HepG2 (cell line): ENCODE results near the gene ZNF844. TPM values are rescaled to one million over a fixed set of nuclear protein-coding genes. Genes with fewer than 3 reads are reported as not detected.

Experiments used
- CEBPB ChIP-seq: IDR thresholded peaks from 2 replicates; pipeline ENCODE4 v1.6.1; 2011; ENCODE audit warnings: low read depth, low read length, improper control_type of control experiment, borderline replicate concordance
- ESRRA ChIP-seq: sonication (generic); formaldehyde crosslinking; IDR thresholded peaks from 2 replicates; pipeline ENCODE4 v1.5.1; 2020; ENCODE audit warnings: mild to moderate bottlenecking, low read depth, missing genetic modification reagents
- HOXA5 ChIP-seq: sonication (generic); formaldehyde crosslinking; IDR thresholded peaks from 2 replicates; pipeline ENCODE4 v1.4.0; 2020; ENCODE audit warnings: missing genetic modification reagents
- HOXA7 ChIP-seq: sonication (generic); formaldehyde crosslinking; IDR thresholded peaks from 2 replicates; pipeline ENCODE4 v1.8.1; 2022; ENCODE audit warnings: mild to moderate bottlenecking, missing genetic modification reagents, moderate library complexity
- POLR2G ChIP-seq: fragments of 200-400 bp; formaldehyde crosslinking; IDR thresholded peaks from 2 replicates; pipeline ENCODE4 v1.6.1; 2018; ENCODE audit warnings: mild to moderate bottlenecking, low read depth, low read length, moderate library complexity
- RARG ChIP-seq: sonication (generic); formaldehyde crosslinking; IDR thresholded peaks from 2 replicates; pipeline ENCODE4 v1.4.0; 2020; ENCODE audit warnings: low read depth, mild to moderate bottlenecking, missing genetic modification reagents
- ZBTB1 ChIP-seq: sonication (generic); formaldehyde crosslinking; IDR thresholded peaks from 2 replicates; pipeline ENCODE4 v1.4.0; 2020; ENCODE audit warnings: missing genetic modification reagents, borderline replicate concordance
- ZEB1 ChIP-seq: IDR thresholded peaks from 2 replicates; pipeline ENCODE4 v1.6.1; 2012; ENCODE audit warnings: mild to moderate bottlenecking, low read depth, inconsistent platforms; ENCODE audit not compliant: insufficient replicate concordance
- ZNF136 ChIP-seq: sonication (generic); formaldehyde crosslinking; IDR thresholded peaks from 2 replicates; pipeline ENCODE4 v1.8.1; 2022; ENCODE audit warnings: low read depth, mild to moderate bottlenecking, moderate library complexity, missing genetic modification reagents
- ZNF251 ChIP-seq: sonication (generic); formaldehyde crosslinking; IDR thresholded peaks from 2 replicates; pipeline ENCODE4 v1.9.0; 2021; ENCODE audit warnings: mild to moderate bottlenecking, missing genetic modification reagents
- ZNF331 ChIP-seq: sonication (generic); formaldehyde crosslinking; IDR thresholded peaks from 2 replicates; pipeline ENCODE4 v1.4.0; 2020; ENCODE audit warnings: missing genetic modification reagents
- ZNF709 ChIP-seq: sonication (generic); formaldehyde crosslinking; IDR thresholded peaks from 2 replicates; pipeline ENCODE4 v1.5.0; 2020; ENCODE audit warnings: mild to moderate bottlenecking, missing genetic modification reagents
- polyA plus RNA-seq, 8 experiments: library from polyadenylated mRNA; depleted of rRNA in 3 of 8; stranded (reverse) in 7 of 8; unstranded in 1 of 8; fragments of >200 nt; fragmentation: Illumina TruSeq in 4 of 8; extraction: Trizol in 4 of 8; gene quantifications; 2 replicates each; pipeline versions ENCODE4 v1.2.1 to v1.2.3, GENCODE V29; 2011 to 2016; ENCODE audit warnings: low read depth in 4 of 8, missing spikeins in 1 of 8, mixed read lengths in 1 of 8; ENCODE audit not compliant: insufficient read depth in 1 of 8
- total RNA-seq, 5 experiments: library from RNA; depleted of rRNA; stranded (reverse); fragments of >200 nt; fragmentation: Illumina TruSeq; extraction: Trizol; gene quantifications; 2 replicates each; pipeline ENCODE4 v1.2.3, GENCODE V29; 2016; ENCODE audit warnings: low read depth in 1 of 5
- TF ChIP-seq, protein P1 (sequence below): IDR thresholded peaks from 2 replicates; pipeline ENCODE4 v1.4.0; 2020; ENCODE audit warnings: mild to moderate bottlenecking, missing genetic modification reagents
- TF ChIP-seq, protein P2 (sequence below): IDR thresholded peaks from 2 replicates; pipeline ENCODE4 v1.6.1; 2016; ENCODE audit warnings: low read depth
- TF ChIP-seq, protein P3 (sequence below), 2 experiments: fragments of 450-650 bp in 1 of 2; sonication (generic) in 1 of 2; formaldehyde crosslinking; IDR thresholded peaks; 2 replicates each; pipeline versions ENCODE4 v1.5.0 to v1.8.0; 2020 to 2022; ENCODE audit warnings: mild to moderate bottlenecking in 1 of 2, missing genetic modification reagents in 1 of 2
- TF ChIP-seq, protein P4 (sequence below): sonication (generic); formaldehyde crosslinking; IDR thresholded peaks from 2 replicates; pipeline ENCODE4 v1.5.1; 2020; ENCODE audit warnings: mild to moderate bottlenecking, missing genetic modification reagents, borderline replicate concordance

Gene ZNF844
- total and polyA plus RNA-seq, 2 of the 13 experiments (the other 11 are each of a cell fraction or from before 2014, with no cell fraction given) = 1.0 to 3.2 TPM

DNA sequence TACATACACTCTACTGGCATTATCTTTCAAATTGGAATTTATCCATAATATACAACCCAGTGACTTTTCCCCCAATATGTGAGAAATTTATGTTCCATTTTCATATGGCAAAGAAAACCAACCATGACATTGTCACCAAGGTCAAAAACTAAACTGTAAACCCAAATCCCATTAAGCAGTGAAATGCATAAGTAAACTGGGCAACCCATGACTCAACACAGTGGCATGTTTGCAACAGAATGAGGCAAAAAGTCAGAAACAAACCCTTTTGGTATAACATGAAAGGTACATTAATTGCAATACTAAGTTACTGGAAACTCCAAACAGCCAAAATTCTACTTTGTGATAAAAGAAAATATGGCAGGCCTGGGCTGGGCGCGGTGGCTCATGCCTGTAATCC, 16.7 kb upstream of the ZNF844 start (continued):
- TF ChIP-seq RARG (CRISPR knock-in tag) (no peak), ZNF331 (no peak), ZNF709 (CRISPR knock-in tag) (no peak), CEBPB (peak; percentile 57; the same call in 1 of the 2 replicates), ZNF251 (no peak), ZBTB1 (no peak), ZNF136 (CRISPR knock-in tag) (no peak), HOXA5 (CRISPR knock-in tag) (no peak), ZEB1 (no peak), POLR2G (no peak), HOXA7 (CRISPR knock-in tag) (no peak), ESRRA (CRISPR knock-in tag) (peak; percentile 92)
- TF ChIP-seq, protein P1, sequence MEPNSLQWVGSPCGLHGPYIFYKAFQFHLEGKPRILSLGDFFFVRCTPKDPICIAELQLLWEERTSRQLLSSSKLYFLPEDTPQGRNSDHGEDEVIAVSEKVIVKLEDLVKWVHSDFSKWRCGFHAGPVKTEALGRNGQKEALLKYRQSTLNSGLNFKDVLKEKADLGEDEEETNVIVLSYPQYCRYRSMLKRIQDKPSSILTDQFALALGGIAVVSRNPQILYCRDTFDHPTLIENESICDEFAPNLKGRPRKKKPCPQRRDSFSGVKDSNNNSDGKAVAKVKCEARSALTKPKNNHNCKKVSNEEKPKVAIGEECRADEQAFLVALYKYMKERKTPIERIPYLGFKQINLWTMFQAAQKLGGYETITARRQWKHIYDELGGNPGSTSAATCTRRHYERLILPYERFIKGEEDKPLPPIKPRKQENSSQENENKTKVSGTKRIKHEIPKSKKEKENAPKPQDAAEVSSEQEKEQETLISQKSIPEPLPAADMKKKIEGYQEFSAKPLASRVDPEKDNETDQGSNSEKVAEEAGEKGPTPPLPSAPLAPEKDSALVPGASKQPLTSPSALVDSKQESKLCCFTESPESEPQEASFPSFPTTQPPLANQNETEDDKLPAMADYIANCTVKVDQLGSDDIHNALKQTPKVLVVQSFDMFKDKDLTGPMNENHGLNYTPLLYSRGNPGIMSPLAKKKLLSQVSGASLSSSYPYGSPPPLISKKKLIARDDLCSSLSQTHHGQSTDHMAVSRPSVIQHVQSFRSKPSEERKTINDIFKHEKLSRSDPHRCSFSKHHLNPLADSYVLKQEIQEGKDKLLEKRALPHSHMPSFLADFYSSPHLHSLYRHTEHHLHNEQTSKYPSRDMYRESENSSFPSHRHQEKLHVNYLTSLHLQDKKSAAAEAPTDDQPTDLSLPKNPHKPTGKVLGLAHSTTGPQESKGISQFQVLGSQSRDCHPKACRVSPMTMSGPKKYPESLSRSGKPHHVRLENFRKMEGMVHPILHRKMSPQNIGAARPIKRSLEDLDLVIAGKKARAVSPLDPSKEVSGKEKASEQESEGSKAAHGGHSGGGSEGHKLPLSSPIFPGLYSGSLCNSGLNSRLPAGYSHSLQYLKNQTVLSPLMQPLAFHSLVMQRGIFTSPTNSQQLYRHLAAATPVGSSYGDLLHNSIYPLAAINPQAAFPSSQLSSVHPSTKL = peak; percentile 76
- TF ChIP-seq, protein P2, sequence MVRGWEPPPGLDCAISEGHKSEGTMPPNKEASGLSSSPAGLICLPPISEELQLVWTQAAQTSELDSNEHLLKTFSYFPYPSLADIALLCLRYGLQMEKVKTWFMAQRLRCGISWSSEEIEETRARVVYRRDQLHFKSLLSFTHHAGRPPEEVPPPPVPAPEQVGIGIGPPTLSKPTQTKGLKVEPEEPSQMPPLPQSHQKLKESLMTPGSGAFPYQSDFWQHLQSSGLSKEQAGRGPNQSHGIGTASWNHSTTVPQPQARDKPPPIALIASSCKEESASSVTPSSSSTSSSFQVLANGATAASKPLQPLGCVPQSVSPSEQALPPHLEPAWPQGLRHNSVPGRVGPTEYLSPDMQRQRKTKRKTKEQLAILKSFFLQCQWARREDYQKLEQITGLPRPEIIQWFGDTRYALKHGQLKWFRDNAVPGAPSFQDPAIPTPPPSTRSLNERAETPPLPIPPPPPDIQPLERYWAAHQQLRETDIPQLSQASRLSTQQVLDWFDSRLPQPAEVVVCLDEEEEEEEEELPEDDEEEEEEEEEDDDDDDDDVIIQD (CRISPR knock-in tag) = peak; percentile 80; the same call in 1 of the 2 replicates
- TF ChIP-seq, protein P3, sequence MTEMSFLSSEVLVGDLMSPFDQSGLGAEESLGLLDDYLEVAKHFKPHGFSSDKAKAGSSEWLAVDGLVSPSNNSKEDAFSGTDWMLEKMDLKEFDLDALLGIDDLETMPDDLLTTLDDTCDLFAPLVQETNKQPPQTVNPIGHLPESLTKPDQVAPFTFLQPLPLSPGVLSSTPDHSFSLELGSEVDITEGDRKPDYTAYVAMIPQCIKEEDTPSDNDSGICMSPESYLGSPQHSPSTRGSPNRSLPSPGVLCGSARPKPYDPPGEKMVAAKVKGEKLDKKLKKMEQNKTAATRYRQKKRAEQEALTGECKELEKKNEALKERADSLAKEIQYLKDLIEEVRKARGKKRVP (CRISPR knock-in tag; IDR thresholded peaks at IDR 0.05) = peak in 1 of 2 experiments; percentile 91; a peak in 2 of 4 replicates
- TF ChIP-seq, protein P4, sequence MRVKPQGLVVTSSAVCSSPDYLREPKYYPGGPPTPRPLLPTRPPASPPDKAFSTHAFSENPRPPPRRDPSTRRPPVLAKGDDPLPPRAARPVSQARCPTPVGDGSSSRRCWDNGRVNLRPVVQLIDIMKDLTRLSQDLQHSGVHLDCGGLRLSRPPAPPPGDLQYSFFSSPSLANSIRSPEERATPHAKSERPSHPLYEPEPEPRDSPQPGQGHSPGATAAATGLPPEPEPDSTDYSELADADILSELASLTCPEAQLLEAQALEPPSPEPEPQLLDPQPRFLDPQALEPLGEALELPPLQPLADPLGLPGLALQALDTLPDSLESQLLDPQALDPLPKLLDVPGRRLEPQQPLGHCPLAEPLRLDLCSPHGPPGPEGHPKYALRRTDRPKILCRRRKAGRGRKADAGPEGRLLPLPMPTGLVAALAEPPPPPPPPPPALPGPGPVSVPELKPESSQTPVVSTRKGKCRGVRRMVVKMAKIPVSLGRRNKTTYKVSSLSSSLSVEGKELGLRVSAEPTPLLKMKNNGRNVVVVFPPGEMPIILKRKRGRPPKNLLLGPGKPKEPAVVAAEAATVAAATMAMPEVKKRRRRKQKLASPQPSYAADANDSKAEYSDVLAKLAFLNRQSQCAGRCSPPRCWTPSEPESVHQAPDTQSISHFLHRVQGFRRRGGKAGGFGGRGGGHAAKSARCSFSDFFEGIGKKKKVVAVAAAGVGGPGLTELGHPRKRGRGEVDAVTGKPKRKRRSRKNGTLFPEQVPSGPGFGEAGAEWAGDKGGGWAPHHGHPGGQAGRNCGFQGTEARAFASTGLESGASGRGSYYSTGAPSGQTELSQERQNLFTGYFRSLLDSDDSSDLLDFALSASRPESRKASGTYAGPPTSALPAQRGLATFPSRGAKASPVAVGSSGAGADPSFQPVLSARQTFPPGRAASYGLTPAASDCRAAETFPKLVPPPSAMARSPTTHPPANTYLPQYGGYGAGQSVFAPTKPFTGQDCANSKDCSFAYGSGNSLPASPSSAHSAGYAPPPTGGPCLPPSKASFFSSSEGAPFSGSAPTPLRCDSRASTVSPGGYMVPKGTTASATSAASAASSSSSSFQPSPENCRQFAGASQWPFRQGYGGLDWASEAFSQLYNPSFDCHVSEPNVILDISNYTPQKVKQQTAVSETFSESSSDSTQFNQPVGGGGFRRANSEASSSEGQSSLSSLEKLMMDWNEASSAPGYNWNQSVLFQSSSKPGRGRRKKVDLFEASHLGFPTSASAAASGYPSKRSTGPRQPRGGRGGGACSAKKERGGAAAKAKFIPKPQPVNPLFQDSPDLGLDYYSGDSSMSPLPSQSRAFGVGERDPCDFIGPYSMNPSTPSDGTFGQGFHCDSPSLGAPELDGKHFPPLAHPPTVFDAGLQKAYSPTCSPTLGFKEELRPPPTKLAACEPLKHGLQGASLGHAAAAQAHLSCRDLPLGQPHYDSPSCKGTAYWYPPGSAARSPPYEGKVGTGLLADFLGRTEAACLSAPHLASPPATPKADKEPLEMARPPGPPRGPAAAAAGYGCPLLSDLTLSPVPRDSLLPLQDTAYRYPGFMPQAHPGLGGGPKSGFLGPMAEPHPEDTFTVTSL = peak; percentile 83; the same call in 1 of the 2 replicates
